GM19328 (cell line): ENCODE data around the gene SMIM35.

Experiments used
- ATAC-seq: cut with Tn5 transposase; IDR thresholded peaks from one replicate; pipeline ENCODE4 v1.9.1; 2021; ENCODE audit warnings: mild to moderate bottlenecking, moderate library complexity; ENCODE audit not compliant: unreplicated experiment

The SMIM35 gene

GRCh38 chr11:118111019-118111743 is 24.4 kb upstream of the SMIM35 start:
- ATAC-seq = no peak

GRCh38 chr11:118109231-118109630 is 22.5 kb upstream of the SMIM35 start:
- no peak for ATAC-seq

DNA sequence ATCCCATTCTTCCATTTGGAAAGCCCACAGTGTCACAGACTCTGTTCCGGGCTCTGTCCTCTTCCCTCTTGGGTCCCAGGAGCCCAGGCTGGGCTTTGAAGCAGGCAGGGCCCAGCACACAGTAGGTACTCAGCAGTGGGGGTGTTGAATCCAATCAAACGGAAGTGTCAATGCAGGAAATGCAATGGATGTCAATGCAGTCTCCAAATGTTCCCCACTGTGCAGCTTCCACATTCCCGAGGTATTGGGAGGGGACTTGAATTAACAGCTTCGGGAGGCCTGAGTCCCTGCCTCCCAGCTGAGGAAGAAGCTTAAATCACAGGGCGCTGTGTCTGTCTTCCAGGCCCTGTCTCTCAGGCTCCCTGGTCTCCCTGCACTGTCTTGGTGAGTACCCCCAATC is 21.8 kb upstream of the SMIM35 start:
- no peak for ATAC-seq

DNA sequence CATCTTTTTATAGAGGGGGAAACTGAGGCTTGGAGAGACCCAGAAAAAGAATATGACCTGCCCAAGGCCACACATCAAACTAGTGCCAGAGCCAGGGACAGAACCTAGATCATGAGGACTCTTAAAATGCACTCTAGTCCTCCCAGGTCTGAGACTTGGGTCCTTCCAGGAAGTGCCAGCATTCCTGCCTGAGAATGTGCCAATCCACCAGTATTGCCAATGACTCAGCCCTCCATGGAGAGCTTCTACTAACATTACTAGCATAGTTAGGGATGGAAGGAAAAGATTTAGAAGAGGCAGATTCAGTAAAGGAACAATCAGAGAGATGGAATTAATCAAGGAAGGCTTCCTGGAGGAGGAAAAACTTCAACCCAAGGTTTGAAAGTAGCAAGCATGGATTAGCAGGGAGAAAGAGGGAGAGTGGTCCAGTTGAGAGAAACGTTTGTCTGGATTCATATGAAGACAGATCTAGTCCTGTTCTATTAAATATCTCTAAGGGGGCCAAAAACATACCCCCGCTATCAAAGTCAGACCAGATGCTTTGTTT is 20.1 kb upstream of the SMIM35 start:
- ATAC-seq = no peak

- ATAC-seq = no peak
These were observed 19.0 kb upstream of the SMIM35 start for GRCh38 chr11:118105657-118106305.

- ATAC-seq = no peak
These were observed 17.7 kb upstream of the SMIM35 start for GRCh38 chr11:118104491-118104890.

GRCh38 chr11:118102721-118103261 is 16.0 kb upstream of the SMIM35 start:
- ATAC-seq = no peak

DNA sequence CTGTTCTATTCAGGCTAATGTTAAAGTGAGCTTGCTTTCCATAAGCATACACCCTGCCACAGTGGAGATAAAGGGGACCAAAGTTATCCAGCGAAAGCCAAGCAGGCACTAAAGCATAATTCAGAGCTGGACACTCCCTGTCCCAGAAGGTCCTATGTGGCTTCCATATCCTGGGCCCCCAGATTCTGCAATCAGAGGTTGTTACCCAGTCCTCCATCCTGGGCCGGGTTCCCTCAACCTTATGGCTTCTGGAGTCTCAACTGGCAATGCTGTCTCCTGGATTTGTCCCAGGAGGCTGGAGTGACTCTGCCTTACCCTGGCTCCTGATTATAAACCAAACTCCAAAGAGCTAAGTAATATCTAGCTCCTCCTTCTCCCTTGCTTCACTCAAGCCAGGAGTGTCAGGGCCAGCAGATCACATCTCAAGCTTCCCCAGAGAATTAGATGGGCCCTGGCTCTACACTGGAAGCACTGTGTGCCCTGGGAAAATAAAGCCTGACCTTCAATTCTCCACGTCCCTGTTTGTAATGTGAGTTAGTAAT is 14.0 kb upstream of the SMIM35 start:
- no peak for ATAC-seq

- ATAC-seq = no peak
These were observed 13.2 kb upstream of the SMIM35 start for GRCh38 chr11:118099838-118100556.

- ATAC-seq = no peak
These were observed 12.5 kb upstream of the SMIM35 start for GRCh38 chr11:118098996-118099837.

DNA sequence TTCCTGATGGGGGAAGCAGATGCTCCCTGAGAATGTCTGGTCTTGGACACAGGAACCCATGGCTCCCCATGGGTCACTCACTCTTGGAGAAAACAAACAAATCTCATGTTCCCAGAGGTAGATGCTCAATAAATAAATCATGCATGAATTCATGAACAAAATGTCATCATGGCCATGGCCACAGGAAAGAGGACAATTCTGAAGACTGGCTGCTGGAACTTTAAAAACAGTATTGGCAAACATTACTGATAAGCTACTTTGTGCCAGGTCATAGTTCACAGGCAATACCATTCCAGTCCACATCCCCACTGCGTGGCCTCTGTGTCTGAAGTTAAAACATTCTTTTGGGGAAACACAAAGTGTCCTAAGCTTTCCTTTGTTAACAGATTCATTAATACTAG is 9.2 kb upstream of the SMIM35 start:
- no peak for ATAC-seq

GRCh38 chr11:118095493-118095892 is 8.7 kb upstream of the SMIM35 start:
- no peak for ATAC-seq

- no peak for ATAC-seq
These were observed 6.3 kb upstream of the SMIM35 start for GRCh38 chr11:118092907-118093571.

GRCh38 chr11:118091690-118092089 is 4.9 kb upstream of the SMIM35 start:
- no peak for ATAC-seq

GRCh38 chr11:118090545-118091162 is 3.9 kb upstream of the SMIM35 start:
- ATAC-seq = no peak

GRCh38 chr11:118088531-118088930 is 1.8 kb upstream of the SMIM35 start:
- ATAC-seq = no peak

DNA sequence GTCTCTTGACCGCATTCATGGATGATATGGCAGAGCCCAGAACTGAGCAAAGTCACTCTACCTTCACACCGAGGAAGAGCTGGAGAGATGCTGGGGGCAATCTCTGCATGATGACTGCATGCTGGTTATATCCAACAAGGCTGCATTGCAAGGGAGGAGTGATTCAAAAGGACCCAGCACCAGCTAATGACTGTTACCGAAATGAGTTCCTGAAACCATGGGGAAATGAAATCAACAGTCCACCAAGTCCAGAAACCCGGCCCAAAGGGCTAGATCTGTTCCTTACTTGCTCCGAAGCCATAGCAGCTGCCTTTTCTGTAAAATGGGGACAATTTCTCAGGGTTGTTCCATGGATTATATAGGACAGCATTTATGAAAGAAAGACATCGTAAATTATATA is 1.2 kb upstream of the SMIM35 start:
- no peak for ATAC-seq

DNA sequence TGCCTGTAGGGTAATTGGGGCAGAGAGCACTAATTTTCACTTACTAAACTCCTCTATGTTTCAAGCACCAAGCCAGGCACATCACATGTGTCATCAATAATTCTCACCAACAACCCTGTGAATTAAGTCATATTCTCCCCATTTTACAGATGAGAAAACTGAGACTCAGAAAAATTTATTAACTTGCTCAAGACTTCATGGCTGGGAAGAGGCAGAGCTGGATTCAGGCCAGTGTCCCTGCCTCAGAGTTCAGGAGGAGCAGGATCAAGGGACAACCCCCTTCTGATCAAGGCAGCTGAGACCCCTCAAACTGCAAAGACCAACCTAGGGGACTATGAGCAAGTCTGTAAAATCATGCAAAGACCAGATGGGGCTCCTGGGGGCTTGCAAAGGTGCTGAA is 2.1 kb downstream of the SMIM35 start:
- no peak for ATAC-seq

DNA sequence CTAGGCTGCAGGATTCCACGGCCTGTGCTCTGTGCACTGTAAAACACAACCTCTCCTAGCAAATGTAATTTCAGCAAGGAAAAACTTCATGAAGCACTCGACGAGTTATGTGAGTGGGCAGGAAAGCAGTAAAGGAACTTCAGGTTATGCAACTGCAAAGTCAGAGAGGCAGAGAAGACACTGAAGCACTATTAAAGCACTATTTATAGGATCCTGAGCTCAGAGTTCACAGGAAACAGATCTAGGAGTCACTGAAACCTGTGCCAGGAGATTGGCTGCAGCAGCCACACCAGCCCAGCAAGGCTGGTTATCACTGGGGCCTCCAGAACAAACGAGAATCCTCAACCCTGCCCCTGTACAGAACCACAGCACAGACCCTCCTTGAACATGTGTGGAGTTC is 2.5 kb downstream of the SMIM35 start:
- no peak for ATAC-seq
